ENCODE results near the gene LIN7A.

LIN7A gene

DNA sequence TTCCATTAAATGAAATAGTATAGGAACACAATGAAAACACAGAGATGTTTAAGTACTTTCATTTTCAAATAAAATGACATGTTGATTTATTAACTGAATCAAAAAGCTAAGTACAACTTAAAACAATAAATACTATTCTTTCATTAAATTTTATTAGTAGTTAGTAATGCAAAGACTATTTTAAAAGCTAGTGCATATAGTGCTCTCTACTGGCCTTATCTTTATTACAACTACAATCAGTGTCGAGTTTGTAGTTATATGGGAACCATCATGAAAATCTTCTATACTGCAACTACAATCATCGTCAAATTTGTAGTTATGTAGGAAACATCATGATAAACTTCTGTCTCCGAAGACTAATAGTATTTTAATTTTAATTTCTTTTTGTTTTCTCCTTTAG, 8.9 kb upstream of the LIN7A start:
- Histone ChIP-seq H3K36me3 (replicated peaks) (no peaks in the 10 kb centered on the region), H3K27me3 (replicated peaks) (no peaks in the 10 kb centered on the region), H3K27ac (no peak overlapping the region), H3K4me3 (ENCODE audit: low read depth, low read length) (no peak overlapping the region)
- DNase-seq, result no peak
- in situ Hi-C loops (cut with HindIII; ENCODE audit: low pct_ligation_motif_present, low sequenced_read_pairs), result no loop called here
- TF ChIP-seq, protein P1, sequence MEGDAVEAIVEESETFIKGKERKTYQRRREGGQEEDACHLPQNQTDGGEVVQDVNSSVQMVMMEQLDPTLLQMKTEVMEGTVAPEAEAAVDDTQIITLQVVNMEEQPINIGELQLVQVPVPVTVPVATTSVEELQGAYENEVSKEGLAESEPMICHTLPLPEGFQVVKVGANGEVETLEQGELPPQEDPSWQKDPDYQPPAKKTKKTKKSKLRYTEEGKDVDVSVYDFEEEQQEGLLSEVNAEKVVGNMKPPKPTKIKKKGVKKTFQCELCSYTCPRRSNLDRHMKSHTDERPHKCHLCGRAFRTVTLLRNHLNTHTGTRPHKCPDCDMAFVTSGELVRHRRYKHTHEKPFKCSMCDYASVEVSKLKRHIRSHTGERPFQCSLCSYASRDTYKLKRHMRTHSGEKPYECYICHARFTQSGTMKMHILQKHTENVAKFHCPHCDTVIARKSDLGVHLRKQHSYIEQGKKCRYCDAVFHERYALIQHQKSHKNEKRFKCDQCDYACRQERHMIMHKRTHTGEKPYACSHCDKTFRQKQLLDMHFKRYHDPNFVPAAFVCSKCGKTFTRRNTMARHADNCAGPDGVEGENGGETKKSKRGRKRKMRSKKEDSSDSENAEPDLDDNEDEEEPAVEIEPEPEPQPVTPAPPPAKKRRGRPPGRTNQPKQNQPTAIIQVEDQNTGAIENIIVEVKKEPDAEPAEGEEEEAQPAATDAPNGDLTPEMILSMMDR (IDR thresholded peaks at IDR 0.05; ENCODE audit: low read depth, low read length, missing control alignments), result peak; percentile 37

DNA sequence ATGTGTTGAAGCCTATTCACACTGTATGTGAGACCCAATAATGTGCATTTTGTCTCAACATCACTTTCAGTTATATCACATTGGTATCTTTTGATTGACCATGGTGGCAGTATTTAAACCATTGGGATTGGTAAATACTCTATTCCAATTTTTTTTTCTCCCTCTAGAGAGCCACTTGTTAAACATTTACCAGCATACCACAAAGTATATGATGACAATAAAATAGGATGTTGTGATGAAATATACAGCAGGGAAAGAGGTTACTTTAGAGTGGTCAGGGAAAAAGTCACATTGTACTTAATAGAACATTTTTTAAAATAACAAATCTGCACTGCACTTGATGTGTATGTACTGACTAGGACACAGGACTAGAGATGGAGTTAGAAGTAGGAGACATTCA, 5.6 kb upstream of the LIN7A start:
- no peak for DNase-seq
- Histone ChIP-seq H3K27ac (no peak overlapping the region), H3K27me3 (replicated peaks) (no peaks in the 10 kb centered on the region), H3K4me3 (ENCODE audit: low read depth, low read length) (no peak overlapping the region), H3K36me3 (replicated peaks) (no peaks in the 10 kb centered on the region)
- TF ChIP-seq, protein P1 (IDR thresholded peaks at IDR 0.05; ENCODE audit: low read depth, low read length, missing control alignments), result no peak
- in situ Hi-C loops (cut with HindIII; ENCODE audit: low pct_ligation_motif_present, low sequenced_read_pairs), result no loop called here

DNA sequence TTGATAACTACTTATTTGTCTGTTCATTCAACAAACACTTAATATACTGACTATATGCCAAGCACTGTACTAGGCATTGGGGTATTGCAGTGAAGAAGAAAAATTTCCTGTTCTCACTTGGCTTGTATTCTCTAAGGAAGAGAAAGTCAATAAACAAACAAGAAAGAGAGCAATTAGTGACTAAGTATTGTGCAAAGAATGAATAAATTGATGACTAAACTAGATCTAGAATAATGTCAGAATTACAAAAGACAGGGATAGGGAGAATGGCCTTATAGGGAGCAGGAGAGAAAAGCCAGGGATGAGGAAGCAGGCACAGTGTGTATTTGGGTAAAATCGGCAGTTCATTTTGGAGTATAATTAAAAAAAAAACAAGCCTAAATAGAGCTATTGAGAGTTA, 4.2 kb upstream of the LIN7A start:
- no peaks in the 10 kb centered on the region for H3K27me3 ChIP-seq (replicated peaks)
- in situ Hi-C loops (cut with HindIII; ENCODE audit: low pct_ligation_motif_present, low sequenced_read_pairs), result no loop called here
- no peak overlapping the region for H3K27ac ChIP-seq
- DNase-seq, result no peak
- TF ChIP-seq, protein P1 (IDR thresholded peaks at IDR 0.05; ENCODE audit: low read depth, low read length, missing control alignments), result no peak
- no peak overlapping the region for H3K4me3 ChIP-seq (ENCODE audit: low read depth, low read length)
- H3K36me3 ChIP-seq (replicated peaks), result no peaks in the 10 kb centered on the region

DNA sequence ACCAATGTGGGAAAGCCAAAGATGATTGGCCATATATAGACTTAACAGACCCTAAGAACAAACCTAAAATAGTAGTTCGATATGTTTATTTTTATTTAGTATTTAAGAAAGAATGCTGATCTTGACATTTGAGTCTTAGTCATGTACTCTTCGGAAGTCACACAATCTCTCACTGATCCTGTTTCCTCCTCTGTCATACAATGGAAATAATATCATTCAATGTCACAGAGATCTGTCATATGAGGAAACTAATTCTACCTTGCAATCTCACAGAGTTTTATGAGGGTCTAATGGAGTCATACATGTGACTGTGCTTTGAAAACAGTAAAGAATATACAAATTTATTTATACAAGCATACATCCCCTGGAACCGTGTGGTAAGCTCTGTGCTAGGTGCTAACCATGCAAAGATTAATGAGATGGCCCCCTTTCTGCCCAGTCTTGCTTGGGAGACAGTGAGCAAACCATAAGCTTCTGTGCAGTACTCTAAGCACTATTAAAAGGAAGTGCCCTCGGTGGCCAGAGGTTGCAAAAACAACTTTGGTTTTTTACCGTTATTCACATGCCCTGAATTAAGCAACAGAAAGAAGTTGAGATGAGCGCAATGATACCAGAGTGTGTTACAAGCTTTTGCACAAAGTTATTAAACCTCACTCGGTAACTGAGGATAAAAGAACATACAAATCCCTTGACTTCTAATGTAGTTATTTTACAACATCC, 1.7 kb upstream of the LIN7A start:
- TF ChIP-seq, protein P1 (IDR thresholded peaks at IDR 0.05; ENCODE audit: low read depth, low read length, missing control alignments), result no peak
- DNase-seq, result peak; percentile 19
- in situ Hi-C loops (cut with HindIII; ENCODE audit: low pct_ligation_motif_present, low sequenced_read_pairs), result no loop called here
- Histone ChIP-seq H3K27me3 (replicated peaks) (no peaks in the 10 kb centered on the region), H3K27ac (no peak overlapping the region), H3K36me3 (replicated peaks) (no peaks in the 10 kb centered on the region), H3K4me3 (ENCODE audit: low read depth, low read length) (no peak overlapping the region)

DNA sequence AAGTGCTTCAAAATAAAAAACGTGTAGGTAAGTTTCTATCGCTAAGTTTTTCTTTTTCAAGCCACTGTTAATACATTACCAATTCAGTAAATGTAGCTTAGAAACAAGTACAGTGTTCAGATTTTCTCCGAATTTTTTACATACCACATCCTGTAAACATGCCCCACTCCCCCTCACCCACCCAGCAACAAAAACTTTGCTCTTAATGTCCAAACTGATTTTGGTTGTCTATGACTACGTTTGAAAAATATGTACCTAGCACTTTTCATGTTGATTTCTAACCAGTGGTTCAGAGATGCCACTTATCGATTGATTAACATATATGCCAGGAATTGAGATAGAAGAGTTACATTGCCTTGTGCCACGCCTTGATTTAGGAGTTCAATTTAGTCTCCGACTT, 663 bp upstream of the LIN7A start:
- Histone ChIP-seq H3K27ac (no peak overlapping the region), H3K27me3 (replicated peaks) (no peaks in the 10 kb centered on the region), H3K4me3 (ENCODE audit: low read depth, low read length) (no peak overlapping the region), H3K36me3 (replicated peaks) (no peaks in the 10 kb centered on the region)
- TF ChIP-seq, protein P1 (IDR thresholded peaks at IDR 0.05; ENCODE audit: low read depth, low read length, missing control alignments), result no peak
- in situ Hi-C loops (cut with HindIII; ENCODE audit: low pct_ligation_motif_present, low sequenced_read_pairs), result no loop called here
- no peak for DNase-seq

Measured in brain microvascular endothelial cell (primary cell).